Colon (tissue), 2 donors: ENCODE data around the gene RPL22.

Experiments used
- FAIRE-seq: peaks from 2 replicates; lab custom pipeline; 2012; peaks lifted over from hg19 to GRCh38; lab: Jason Lieb, UNC
- donor health status: control.
- donor health status: control.

The RPL22 gene

DNA sequence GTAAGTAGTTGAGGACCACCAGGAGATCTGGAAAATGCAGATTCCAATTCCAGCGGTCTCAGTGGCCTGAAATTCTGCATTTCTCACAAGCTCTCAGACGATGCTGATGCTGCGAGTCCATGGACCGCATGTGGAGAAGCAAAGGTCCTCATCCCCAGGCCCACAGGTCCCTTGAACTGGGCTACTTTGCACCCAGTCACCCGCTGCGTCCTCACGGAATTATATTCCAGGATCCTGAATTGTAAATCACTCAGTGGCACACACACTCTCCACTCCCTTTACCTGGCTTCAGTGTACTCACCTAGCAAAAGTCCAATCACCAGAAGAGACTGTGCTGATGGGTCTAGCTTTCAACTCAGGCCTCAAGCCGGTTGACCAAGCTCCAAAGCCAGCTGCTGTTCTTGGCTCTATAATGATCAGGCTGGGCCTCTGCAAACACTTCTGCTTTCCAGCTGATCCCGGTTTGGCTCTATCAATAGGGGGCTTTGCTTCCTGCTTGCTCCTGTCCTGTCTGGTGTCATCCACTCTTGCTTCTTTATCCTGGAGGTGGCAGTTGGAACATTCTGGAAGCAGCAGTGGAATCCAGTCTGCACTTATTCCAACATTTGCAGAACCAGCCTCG, 904 bp upstream of the RPL22 start:
- FAIRE-seq = no peak

DNA sequence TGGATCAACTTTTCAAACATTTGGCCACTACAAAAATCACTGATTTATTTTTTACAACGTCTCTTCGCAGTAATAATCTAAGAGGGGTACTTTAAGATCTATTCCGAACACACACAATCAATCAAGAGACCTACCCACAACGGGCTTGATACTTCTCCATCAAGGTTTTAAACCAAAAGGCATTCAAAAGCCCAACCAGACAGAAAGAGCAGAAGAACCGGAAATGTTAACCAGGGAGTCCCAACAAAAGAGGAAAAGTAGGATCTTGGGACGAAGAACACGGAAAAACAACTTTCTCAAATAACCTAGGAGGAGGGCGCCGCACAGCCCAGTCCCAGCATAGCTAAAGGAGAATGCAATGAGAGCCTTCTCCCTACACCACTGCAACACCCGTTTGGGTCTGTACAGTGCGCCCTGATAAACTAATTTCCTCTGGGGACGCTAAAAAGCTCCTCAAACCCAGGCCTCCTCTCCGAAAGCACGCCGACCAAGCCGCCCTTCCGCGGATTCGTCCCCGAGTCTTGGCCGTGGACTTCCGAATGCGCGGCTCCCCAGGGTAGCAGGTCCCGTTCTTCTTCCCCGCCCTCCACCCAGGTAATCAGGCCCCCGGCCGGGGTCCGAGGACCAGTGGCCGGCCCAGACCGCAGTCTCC, 623 bp downstream of the RPL22 start:
- FAIRE-seq = no peak

DNA sequence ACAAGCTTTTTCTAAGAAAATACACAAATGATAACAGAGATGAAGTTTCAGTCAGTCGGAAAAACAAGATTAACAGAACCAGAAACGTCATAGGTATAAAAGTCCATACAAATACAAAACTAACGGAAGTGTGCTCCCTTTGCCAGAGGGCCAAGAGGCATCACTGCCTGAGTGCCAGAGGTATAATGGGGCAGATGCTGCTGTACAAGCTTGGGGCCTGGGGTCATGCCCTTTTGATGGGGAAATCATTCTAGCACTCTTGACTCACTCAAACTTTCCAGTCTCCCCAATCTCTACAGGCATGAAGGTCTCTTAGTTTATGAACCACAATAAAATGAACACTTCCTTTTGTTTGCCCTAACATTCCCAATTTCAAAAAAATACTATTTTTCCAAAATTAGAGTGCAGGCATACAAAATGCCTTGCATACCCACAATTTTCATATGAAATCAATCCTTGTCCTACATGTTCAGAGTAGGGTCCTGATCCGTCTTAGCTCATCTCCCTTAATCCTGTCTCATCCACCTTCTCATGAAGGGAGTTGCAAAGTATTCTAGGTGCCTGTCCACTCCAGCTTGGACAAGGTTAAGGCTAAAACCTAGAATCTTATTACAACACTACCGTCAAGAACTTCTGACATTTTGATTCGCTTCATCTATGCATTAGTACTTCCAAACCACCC, 1.5 kb downstream of the RPL22 start:
- FAIRE-seq = no peak

DNA sequence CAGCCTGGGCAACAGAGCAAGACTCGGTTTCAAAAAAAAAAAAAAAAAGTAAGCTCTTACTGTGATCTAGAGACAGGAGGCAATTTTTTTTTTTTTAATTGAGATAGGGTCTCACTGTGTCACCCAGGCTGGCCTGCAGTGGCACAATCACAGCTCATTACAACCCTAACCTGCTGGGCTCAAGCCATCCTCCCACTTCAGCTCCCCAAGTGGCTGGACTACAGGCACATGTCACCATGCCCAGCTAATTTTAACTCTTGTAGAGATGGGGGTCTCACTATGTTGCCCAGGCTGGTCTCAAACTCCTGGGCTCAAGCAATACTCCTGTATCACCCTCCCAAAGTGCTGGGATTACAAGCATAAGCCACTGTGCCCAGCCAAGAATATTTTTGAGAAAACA, 7.4 kb downstream of the RPL22 start:
- FAIRE-seq = no peak

DNA sequence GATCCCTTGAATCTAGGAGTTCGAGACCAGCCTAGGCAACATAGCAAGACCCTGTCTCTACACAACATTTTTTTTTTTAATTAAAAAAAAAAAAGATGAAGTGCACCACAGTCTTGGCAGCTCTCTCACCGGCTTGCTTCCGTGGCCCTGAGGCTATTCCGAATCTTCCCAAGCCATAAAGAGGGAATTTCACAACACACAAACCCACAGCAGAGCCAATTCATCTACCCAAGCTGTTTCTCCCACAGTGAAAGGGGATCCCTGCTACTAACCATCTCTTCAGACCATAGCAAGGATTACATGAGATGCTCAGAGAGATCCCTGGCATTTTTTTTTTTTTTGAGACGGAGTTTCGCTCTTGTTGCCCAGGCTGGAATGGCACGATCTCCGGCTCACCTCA, 10.9 kb downstream of the RPL22 start:
- FAIRE-seq = no peak

DNA sequence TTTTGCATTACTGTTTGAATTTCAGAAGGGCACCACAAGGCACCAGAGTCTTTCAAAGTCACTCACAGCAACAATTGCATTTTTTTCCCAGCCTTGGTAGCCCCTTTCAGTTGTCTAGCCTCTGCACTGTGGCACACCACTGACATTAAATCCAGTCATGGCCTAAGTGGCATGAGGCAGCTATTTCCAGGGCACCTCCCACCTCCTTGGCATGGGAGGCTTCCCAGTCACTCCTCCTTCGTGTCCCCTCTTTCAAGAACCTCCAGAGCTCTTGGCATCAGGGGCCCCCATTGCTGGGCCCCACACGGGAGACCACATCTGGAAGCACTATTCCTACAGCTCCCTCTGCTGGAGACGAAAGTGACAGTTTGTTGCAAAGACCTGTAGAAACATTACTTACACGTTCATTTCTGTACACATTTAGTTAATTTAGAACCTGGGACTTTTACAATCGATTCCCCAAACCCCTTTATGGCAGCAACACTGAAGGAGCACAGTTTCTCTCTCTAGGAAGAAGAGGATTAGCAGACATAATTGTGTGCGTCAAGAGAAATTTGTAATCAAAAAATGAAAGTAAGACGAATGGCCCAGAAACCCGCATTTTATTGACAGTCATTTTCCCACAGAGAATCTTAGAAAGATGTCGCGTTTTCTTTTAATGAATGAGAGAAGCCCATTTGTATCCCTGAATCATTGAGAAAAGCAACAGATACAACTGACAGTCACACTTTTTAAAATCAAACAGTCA, 13.6 kb downstream of the RPL22 start:
- no peak for FAIRE-seq

DNA sequence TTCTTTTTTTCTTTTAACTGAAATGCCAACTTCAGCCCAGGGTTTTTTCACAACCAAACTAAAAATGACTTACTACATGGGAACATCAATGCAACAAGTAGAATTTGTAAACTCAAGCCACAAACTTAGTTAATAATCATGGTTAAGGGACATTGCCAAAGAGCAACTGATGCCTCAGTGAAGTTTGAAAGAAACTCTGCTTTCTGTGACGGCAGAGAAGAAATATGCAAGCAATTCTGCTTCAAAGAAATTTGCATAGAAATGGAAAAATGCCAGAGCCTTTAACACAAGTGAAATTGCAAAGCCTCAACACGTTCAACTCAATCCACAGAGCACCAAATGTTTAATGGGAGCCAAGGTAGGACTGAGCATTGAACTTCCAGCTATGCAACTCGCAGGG, 14.2 kb downstream of the RPL22 start:
- no peak for FAIRE-seq

DNA sequence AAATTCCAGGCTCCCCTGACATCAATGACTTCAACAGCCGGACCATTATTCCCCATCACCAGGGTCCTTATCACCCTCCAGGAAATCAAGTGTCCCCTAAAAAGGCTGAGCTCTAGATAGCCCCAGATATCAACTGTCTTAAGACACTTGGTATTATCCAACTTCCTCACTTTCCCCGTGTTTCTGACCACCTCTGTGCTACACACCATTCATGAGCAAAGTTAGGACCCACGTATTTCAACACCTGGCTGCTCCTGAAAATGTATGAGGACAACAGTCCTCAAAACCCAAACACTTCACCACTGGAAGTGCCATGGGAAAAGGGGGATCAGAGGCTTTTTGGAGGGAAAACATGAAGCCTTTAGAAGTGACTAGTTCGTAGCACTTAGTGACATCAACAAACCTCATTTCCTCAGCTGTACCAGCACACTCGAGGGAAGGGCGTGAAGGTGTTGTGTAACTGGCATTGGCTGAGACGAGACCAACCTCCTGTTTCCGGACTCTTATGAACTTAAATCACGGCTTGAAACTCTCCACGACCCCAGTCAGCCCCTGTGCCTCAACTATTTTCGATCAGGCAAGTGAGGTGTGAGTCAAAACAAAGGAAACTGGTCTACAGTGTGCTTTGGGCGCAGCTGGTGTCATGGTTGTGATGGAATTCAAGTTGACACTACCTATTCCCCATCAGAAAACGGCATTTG, 15.2 kb downstream of the RPL22 start:
- no peak for FAIRE-seq

DNA sequence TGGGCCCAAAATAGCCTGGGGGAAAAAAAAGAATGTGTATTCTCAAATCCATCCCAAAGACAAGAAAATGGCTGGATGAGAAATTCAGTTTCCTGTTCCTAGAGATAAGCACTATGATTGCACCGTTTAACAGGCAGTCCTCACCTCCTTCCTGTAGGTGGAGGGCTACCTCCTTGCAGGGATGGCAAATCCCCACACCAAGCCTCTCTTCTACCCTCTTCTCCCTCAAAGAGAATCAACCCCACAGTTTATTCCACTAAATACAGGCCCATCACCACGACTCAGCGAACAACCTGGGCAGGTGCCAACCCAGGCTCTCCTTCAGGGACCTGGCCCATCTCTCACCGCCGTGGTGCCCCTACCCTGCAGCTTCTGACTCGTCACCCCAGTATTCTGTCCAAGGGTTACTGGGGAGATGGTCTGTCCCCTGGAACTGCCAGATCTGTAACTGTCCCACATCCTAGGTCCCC, 15.8 kb downstream of the RPL22 start:
- FAIRE-seq = no peak

DNA sequence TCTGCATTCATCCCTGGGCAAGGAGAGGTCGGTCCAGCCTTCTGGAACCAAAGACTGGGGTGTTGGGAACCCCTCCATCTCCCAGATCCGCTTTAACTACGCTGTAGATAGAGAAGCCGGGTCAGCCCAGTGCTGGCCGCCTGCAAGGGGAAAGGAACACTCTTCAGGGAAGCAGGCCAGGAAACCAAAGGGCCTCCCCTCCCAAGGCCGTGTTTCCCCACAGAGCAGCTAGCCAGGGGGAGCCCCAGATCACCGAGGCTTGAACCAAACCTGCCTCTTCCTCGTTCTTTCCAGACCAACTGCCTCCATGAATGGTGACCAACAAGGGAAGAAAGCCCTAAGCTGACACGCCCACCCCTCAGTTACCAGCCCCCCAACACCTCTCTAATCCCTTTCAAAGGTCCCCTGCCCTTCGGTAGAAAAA, 18.0 kb downstream of the RPL22 start:
- FAIRE-seq = no peak

DNA sequence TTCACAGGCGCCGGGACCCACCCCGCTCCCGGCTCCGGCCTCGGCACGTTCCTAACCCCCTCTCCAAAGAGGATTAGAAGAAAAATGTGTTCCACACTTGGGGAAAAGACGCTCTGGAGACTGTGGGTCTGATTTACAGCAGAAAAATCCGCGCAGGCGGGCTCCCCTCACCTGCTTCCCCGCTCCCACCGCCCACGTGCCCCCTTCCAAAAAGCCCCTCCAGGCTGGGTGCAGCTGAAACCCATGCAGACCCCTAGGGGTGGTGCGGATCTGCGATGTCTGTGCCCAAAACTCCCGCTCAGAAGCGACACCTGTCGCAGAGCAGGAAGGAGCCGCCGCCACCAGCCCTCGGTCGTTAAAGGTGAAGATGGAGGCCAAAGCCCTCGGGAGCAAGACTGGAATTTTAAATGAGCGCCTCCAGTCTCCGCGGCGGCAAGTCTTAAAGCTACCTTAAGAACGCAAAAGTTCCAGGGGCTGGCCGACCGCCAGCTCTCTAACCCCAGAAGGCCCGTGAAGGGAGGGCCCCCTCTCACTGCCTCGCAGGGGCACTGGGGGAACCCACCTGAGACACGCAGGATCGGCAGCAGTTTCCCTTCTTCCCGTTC, 18.6 kb downstream of the RPL22 start:
- no peak for FAIRE-seq

DNA sequence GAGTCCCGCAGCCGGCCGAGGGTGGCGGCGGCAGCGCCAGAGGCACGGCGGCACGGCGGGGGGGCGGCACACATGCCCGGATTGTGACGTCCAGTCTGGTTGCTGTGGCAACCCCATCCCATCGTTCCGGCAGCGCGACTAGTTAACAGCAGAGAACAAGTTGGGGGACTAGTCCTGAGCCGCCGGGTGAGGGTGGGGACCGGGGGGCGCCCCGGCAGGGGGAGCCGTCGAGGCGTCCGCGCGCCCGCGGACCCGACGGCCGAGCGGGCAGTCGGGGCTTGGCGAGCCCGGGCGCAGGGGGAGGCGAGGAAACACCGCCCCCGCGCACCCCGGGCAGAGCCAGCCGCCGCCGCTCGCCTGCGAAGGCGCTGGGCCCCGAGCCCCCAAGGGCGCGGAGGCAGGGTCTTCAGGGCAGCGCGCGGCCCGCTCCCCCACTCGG, 19.1 kb downstream of the RPL22 start, which contains the start of gene CHD5:
Gene CHD5 (minus strand): TSS at position 54 of the 439 bp plus-strand sequence. CDS start 298 bp downstream, outside the sequence.
- no peak for FAIRE-seq

DNA sequence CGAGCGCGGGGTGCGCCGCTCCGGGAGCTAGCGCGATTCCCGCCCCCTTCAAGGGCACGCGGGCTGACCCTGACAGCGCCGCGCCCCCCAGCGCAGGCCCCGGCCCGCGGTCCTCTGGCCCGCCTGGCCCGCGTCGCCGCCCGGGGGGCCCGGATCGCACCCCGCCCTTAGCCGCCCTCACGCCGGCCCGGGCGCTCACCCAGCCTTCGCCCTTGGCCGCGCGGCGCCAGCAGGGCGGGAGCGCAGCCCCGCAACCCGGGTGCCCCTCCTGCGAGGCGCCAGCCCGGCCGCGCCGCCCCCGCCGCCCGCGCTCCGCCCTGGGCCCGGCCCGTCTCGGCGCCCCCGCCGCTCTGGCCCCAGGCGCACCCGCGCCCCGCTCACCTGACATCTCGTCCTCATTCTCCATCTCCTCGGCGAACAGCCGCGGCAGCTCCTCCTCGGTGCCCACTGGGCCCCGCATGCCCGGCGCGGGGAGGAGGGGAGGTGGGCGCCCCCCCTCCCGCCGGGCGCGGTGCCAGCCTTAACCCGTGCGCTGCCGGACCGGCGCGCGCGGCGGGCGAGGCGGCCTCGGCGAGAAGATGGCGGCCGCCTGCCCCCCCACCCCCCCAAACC, 19.7 kb downstream of the RPL22 start:
- FAIRE-seq = no peak

DNA sequence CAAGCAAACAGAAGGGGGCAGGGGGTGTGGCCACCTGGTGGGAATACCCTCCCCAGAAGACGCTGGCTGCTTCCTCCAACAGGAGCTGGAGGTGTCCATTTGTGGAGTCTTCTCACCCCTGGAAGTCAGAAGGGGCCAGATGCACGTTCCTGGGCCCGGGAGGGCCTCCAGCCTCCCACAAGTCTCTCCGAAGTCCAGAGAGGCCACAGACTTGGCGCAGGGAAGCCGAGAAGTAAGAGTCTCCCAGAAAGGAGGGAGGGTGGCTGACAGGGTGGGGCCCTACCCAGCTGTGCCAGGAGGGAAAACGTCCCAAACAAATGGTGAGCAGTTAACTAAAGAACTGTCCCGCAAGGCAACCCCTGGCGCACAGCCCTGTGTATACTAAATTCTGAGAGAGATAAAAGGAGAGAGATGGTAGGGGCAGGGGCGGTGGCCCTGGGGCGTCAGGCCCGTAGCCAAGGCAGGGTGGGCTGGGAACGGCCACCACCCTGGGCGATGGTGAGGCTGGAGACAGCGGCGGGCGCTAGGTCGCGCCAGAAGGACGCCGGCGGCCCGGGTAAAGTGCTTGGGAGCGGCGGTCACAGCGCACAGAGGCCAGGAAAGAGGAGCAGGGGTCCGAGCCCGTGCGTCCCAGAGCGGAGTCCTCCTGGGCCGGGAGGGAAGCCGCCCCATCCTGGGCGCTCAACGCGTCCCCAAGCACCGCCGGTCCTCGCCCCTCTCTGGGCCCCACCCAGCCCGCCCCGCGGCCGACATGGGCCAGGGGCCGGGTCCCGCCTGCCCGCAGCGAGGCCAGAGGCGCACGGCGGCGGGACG, 20.4 kb downstream of the RPL22 start:
- FAIRE-seq = no peak

DNA sequence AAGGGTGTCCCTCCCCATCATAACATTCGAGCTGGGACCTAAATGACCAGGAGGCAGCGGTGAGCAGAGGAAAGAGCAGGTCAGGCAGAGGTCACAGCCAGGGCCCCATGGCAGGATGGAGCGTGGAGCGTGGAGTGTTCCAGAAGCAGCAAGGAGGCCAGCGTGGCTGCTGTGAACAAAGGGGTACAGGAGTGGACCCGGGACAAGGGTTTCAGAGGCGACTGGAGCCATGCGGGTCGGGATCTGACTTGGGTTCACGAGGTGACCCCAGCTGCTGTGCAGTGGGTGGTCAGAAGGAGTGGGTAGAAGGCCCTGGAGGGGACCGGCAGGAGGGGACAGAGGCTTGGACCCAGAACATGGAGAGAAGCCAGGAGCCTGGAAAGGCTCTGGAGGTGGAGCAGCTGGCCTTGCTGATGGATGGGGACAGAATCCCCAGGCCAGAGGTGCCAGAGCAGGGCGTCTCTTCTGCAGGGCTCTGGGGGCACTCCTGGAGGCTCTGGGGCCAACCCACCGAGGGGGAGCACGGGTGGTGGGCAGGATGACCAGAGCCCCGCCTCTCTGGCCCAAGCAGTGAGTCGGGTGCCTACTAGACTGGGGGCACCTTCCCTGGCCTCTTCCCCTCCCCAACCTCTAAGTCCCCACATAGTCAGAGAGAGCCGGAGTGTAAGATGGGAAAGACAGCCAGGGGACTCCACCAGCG, 21.6 kb downstream of the RPL22 start:
- no peak for FAIRE-seq

DNA sequence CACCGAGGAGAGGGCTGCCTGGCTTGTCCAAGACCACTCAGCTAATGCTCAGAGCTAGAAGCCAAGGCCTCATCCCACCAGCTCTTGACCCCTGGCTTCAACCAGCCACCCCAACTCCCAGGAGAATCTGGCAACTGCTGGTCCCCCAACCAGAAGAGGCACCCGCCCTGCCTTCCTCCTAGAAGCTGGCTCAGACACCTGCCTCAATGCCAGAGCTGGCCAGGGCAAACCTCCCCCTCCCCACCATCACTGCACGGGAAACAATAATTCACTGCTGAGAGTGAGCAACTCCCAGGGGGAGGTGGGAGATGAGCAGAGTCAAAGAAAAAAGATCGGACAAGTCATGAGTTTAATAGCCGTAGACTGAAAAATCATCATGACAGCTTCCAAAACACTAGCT, 22.6 kb downstream of the RPL22 start:
- no peak for FAIRE-seq

DNA sequence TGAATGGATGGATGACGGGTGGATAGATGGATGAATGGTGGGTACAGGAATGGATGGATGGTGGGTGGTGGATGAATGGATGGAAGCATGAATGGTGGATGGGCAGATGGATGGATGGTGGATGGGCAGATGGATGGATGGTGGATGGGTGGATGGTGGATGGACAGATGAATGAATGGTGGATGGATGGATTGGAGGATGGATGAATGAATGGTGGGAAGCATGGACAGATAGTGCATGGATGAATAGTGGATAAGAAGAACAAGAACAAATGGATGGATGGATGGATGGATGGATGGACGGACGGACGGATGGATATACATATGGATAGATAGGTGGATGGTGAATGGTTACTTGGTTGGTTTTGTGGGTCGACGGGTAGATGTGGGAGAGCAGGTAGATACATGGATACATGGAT, 24.0 kb downstream of the RPL22 start:
- FAIRE-seq = no peak

DNA sequence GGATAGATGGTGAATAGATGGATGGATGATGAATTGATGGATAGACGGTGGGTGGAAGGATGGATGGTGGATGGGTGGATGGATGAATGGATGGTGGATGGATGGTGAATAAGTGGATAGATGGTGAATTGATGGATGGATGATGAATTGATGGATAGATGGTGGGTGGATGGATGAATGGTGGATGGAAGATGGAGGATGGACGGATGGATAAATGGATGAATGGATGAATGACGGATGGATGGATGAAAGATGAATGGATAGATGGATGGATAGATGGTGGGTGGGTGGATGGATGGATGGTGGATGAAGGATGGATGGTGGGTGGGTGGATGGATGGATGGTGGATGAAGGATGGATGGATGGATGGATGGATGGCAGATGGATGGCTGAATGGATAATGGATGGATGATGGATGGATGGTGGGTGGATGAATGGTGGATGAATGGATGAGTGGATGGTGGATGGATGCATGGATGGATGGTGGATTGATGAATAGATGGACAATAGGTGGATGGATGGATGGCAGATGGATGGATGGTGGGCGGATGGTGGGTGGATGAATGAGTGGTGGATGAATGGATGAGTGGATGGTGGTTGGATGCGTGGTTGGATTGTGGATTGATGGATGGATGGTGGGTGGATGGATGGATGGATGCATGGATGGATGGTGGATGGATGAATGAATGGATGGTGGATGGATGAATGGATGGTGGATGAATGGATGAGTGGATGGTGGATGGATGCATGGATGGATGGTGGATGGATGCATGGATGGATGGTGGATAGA, 24.6 kb downstream of the RPL22 start:
- FAIRE-seq = no peak

DNA sequence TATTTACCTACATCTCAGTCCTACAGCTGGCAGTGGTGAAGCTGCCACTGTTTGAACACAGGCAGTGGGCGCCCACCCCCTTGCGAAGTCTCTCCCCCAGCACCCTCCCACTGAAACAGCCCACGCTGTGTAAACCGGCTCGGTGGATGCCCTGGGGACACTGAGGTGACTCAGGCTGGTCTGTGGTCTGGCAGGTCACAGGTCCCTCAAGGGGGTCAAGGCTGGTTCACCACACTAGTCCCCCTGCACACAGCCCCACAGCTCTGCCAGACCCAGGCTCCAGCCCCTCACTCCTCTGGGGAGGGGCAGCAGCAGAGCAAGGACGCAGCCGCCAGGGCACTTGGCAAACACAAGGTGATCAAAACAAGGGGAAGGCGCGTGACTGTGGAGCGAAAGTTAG, 26.8 kb downstream of the RPL22 start:
- no peak for FAIRE-seq
